Sigmoid colon (tissue), 4 donors: ENCODE measurements around the gene C21orf91.

Source experiments
- EP300 ChIP-seq, 4 donors: sonication (generic); formaldehyde crosslinking; IDR thresholded peaks; one replicate each; pipeline ENCODE4 v1.6.1; 2017; ENCODE audit warnings: antibody characterized with exemption in 4 of 4
- TF ChIP-seq, protein P1 (sequence below), 4 experiments: fragments of 450-650 bp in 3 of 4; fragments of 200-600 bp in 1 of 4; IDR thresholded peaks; one replicate each; pipeline ENCODE4 v1.5.1; 2016 to 2019; ENCODE audit warnings: antibody characterized with exemption in 4 of 4, mild to moderate bottlenecking in 3 of 4, moderate library complexity in 2 of 4

DNA sequence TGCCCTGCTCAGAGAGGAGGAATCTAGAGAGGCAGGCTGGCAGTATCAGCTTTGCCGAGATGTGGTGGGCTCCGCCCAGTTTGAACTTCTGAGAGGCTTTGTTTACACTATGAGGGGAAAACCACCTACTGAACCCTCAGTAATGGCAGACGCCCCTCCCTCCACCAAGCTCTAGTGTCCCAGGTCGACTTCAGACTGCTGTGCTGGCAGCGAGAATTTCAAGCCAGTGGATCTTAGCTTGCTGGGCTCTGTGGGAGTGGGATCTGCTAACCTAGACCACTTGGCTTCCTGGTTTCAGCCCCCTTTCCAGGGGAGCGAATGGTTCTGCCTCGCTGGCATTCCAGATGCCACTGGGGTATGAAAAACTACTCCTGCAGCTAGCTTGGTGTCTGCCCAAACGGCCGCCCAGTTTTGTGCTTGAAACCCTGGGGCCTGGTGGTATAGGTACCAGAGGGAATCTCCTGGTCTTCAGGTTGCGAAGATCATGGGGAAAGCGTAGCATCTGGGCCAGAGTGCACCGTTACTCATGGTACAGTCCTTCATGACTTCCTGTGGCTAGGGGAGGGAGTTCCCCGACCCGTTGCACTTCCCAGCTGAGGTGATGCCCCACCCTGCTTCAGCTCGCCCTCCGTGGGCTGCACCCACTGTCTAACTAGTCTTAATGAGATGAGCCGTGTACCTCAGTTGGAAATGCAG, 43.6 kb downstream of the C21orf91 start:
- no peak for TF ChIP-seq EP300 (IDR thresholded peaks at IDR 0.05)
- TF ChIP-seq, protein P1, sequence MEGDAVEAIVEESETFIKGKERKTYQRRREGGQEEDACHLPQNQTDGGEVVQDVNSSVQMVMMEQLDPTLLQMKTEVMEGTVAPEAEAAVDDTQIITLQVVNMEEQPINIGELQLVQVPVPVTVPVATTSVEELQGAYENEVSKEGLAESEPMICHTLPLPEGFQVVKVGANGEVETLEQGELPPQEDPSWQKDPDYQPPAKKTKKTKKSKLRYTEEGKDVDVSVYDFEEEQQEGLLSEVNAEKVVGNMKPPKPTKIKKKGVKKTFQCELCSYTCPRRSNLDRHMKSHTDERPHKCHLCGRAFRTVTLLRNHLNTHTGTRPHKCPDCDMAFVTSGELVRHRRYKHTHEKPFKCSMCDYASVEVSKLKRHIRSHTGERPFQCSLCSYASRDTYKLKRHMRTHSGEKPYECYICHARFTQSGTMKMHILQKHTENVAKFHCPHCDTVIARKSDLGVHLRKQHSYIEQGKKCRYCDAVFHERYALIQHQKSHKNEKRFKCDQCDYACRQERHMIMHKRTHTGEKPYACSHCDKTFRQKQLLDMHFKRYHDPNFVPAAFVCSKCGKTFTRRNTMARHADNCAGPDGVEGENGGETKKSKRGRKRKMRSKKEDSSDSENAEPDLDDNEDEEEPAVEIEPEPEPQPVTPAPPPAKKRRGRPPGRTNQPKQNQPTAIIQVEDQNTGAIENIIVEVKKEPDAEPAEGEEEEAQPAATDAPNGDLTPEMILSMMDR (IDR thresholded peaks at IDR 0.05): no peak
